K562 (cell line): ENCODE data around the gene ASGR2. TPM values are rescaled to one million over a fixed set of nuclear protein-coding genes. Genes with fewer than 3 reads are reported as not detected.
"Not testable (repeated sequence)": the region's sequence is repeated elsewhere in the genome, so short reads cannot be mapped to it uniquely, and the experiment has no call there.

ENCODE experiments used
- ATAC-seq: fragments of 200-7000 bp; cut with Tn5 transposase; 3 replicates; pipeline ENCODE4 v1.9.1; 2020; ENCODE audit warnings: moderate library complexity
- BruUV-seq: library from RNA; stranded (reverse); fragments of 400-500 nt; replicated peaks from 2 replicates; lab custom pipeline; 2021; lab: Mats Ljungman, UMichigan
- CTCF ChIA-PET: fragments of 300-600 bp; formaldehyde crosslinking; extraction: SDS; loops from one replicate; lab custom pipeline; 2021; ENCODE audit warnings: low intra/inter-chr PET ratio; lab: Yijun Ruan, JAX
- POLR2A ChIA-PET: fragments of 300-600, 350-650 bp; sonication (Branson Sonifier 250); formaldehyde crosslinking; extraction: SDS; loops from one replicate; lab custom pipeline; 2021; ENCODE audit warnings: antibody characterized with exemption, inconsistent platforms; lab: Yijun Ruan, JAX
- DNase-seq, 4 experiments: peaks; one replicate each; pipeline versions ENCODE4 v3.0.0 to v3.0.0-alpha.2; 2011 to 2018; ENCODE audit warnings: low spot score in 3 of 4, mixed read lengths in 3 of 4; ENCODE audit errors: extremely low read depth in 1 of 4
- FAIRE-seq: peaks from 2 replicates; lab custom pipeline; 2011; peaks lifted over from hg19 to GRCh38; lab: Jason Lieb, UNC
- H2AFZ ChIP-seq: 2 replicates; pipeline ENCODE4 v1.6.0; 2011; ENCODE audit warnings: low read depth, low read length, control low read depth, inconsistent platforms
- H3K27ac ChIP-seq: fragments of 200-600 bp; 3 replicates; pipeline ENCODE4 v1.8.0; 2011; ENCODE audit warnings: low read depth, mild to moderate bottlenecking, control low read depth, inconsistent platforms, low read length, moderate library complexity, mixed read lengths; ENCODE audit errors: extremely low read depth
- H3K27me3 ChIP-seq, 2 experiments: fragments of 300-600 bp in 1 of 2; 2 replicates in 1 of 2; 3 replicates in 1 of 2; pipeline versions ENCODE4 v1.6.0 to v1.8.0; 2011; ENCODE audit warnings: inconsistent platforms in 2 of 2, low read length in 2 of 2, mild to moderate bottlenecking in 1 of 2, mixed read lengths in 1 of 2, moderate library complexity in 1 of 2; ENCODE audit not compliant: control insufficient read depth in 2 of 2, insufficient read depth in 2 of 2
- H3K36me3 ChIP-seq: fragments of 300-600 bp; 3 replicates; pipeline ENCODE4 v1.8.0; 2011; ENCODE audit warnings: mild to moderate bottlenecking, low read length, inconsistent platforms; ENCODE audit not compliant: control insufficient read depth, insufficient read depth
- H3K4me1 ChIP-seq, 2 experiments: fragments of 200-600 bp in 1 of 2; replicated peaks in 1 of 2; 2 replicates in 1 of 2; 3 replicates in 1 of 2; pipeline versions ENCODE4 v1.5.1 to v1.8.0; 2011; ENCODE audit warnings: inconsistent platforms in 2 of 2, low read length in 2 of 2, mild to moderate bottlenecking in 1 of 2, mixed read lengths in 1 of 2, moderate library complexity in 1 of 2; ENCODE audit not compliant: control insufficient read depth in 2 of 2, insufficient read depth in 2 of 2
- H3K4me2 ChIP-seq: 2 replicates; pipeline ENCODE4 v1.6.1; 2011; ENCODE audit warnings: low read length, control low read depth, inconsistent platforms, mixed read lengths; ENCODE audit not compliant: insufficient read depth
- H3K4me3 ChIP-seq: fragments of 200-600 bp; sonication (generic), shearing (Covaris generic); 2 replicates; pipeline ENCODE4 v1.5.1; 2016; ENCODE audit warnings: control low read depth, inconsistent platforms
- H3K79me2 ChIP-seq: fragments of 200-600 bp; 3 replicates; pipeline ENCODE4 v1.8.0; 2011; ENCODE audit warnings: low read length, inconsistent platforms; ENCODE audit not compliant: control insufficient read depth, insufficient read depth
- H3K9ac ChIP-seq, 2 experiments: 2 replicates each; pipeline versions ENCODE4 v1.6.0 to v1.6.1; 2011; ENCODE audit warnings: low read depth in 2 of 2, low read length in 2 of 2, control low read depth in 1 of 2, inconsistent platforms in 1 of 2, mild to moderate bottlenecking in 1 of 2, mixed read lengths in 1 of 2; ENCODE audit not compliant: insufficient read depth in 1 of 2
- H3K9me1 ChIP-seq: one replicate; pipeline ENCODE4 v1.6.0; 2011; ENCODE audit warnings: inconsistent platforms, mild to moderate bottlenecking, low read length, moderate library complexity; ENCODE audit not compliant: control insufficient read depth, insufficient read depth
- H3K9me3 ChIP-seq: replicated peaks from 2 replicates; pipeline ENCODE4 v1.5.1; 2011; ENCODE audit warnings: low read depth, low read length, inconsistent platforms; ENCODE audit not compliant: control insufficient read depth, insufficient read depth
- H4K20me1 ChIP-seq: replicated peaks from 2 replicates; pipeline ENCODE4 v1.6.1; 2011; ENCODE audit warnings: low read length, inconsistent platforms, mixed read lengths; ENCODE audit not compliant: control insufficient read depth, insufficient read depth
- HMBOX1 ChIP-seq: sonication (generic); IDR thresholded peaks from 2 replicates; pipeline ENCODE4 v1.6.1; 2016
- MED1 ChIP-seq: sonication (generic); formaldehyde crosslinking; IDR thresholded peaks from 2 replicates; pipeline ENCODE4 v1.8.1; 2023; ENCODE audit warnings: missing genetic modification reagents, borderline replicate concordance
- SAP30 ChIP-seq: fragments of 200-600 bp; sonication (generic); IDR thresholded peaks from 2 replicates; pipeline ENCODE4 v1.6.1; 2012; ENCODE audit warnings: borderline replicate concordance, low read depth, mild to moderate bottlenecking, moderate library complexity, low read length, control low read depth, inconsistent platforms; ENCODE audit not compliant: insufficient read depth, poor library complexity, severe bottlenecking
- SNIP1 ChIP-seq: fragments of 450-650 bp; IDR thresholded peaks from 2 replicates; pipeline ENCODE4 v1.7.1; 2017; ENCODE audit warnings: low read depth, mild to moderate bottlenecking
- TGIF2 ChIP-seq: sonication (generic); formaldehyde crosslinking; IDR thresholded peaks from 2 replicates; pipeline ENCODE4 v1.8.1; 2022; ENCODE audit warnings: mild to moderate bottlenecking, missing genetic modification reagents, moderate library complexity
- ZBTB1 ChIP-seq: sonication (generic); formaldehyde crosslinking; IDR thresholded peaks from 2 replicates; pipeline ENCODE4 v1.8.1; 2023; ENCODE audit warnings: missing genetic modification reagents, low read depth, mild to moderate bottlenecking, borderline replicate concordance
- ZNF165 ChIP-seq: fragments of 250-450 bp; sonication (Bioruptor Pico); IDR thresholded peaks from 2 replicates; pipeline ENCODE4 v1.4.0; 2020; ENCODE audit warnings: borderline replicate concordance
- ZNF253 ChIP-seq: fragments of 250-450 bp; sonication (Bioruptor Pico); conservative IDR thresholded peaks from 2 replicates; pipeline ENCODE4 v1.6.1; 2021; ENCODE audit warnings: mild to moderate bottlenecking
- WGBS: fragments of 100-300 bp; shearing (Covaris generic); methylation state at CpG from one replicate; pipeline ENCODE4 v1.1.6; 2016; ENCODE audit warnings: low coverage, mixed read lengths; ENCODE audit not compliant: insufficient coverage; ENCODE audit errors: missing lambda C conversion rate; 5-methylcytosine and 5-hydroxymethylcytosine counted together
- in situ Hi-C: fragments of 300-500 bp; cut with MboI; formaldehyde crosslinking; loops from 4 replicates; pipeline ENCODE4 v1.15.0; 2018; ENCODE audit warnings: inconsistent platforms, mixed read lengths
- intact Hi-C: fragments of 100-400 bp; cut with micrococcal nuclease; formaldehyde crosslinking; loops from 2 replicates; pipeline ENCODE4 v1.14.2; 2022
- polyA plus RNA-seq, 8 experiments: library from polyadenylated mRNA; depleted of rRNA in 4 of 8; stranded (reverse) in 5 of 8; unstranded in 3 of 8; fragments of >200 nt; fragmentation: Nextera tagmentation in 2 of 8; fragmentation: Illumina TruSeq in 1 of 8; extraction: Ambion mirVana in 2 of 8; extraction: Trizol in 1 of 8; gene quantifications; 2 replicates each; pipeline versions ENCODE4 v1.2.1 to v1.2.3, GENCODE V29; 2011 to 2014; ENCODE audit warnings: inconsistent platforms in 1 of 8, missing spikeins in 1 of 8
- total RNA-seq, 7 experiments: library from RNA; depleted of rRNA in 6 of 7; stranded (reverse); fragments of >200 nt in 6 of 7; fragmentation: Illumina TruSeq in 2 of 7; extraction: Trizol in 2 of 7; gene quantifications; 2 replicates each; pipeline versions ENCODE4 v1.2.1 to v1.2.3, GENCODE V29; 2011 to 2021; ENCODE audit warnings: low replicate concordance in 1 of 7

The ASGR2 gene
- total and polyA plus RNA-seq, 9 of the 15 experiments (the other 6 are each of a cell fraction or from before 2014, with no cell fraction given): not detected

- no peak for TF ChIP-seq ZNF253 (CRISPR knock-in tag)
- no peak for TF ChIP-seq TGIF2 (CRISPR knock-in tag)
- no peak for TF ChIP-seq SAP30
- TF ChIP-seq MED1 (CRISPR knock-in tag): no peak
- no peak for TF ChIP-seq ZNF165 (CRISPR knock-in tag)
- no peak for TF ChIP-seq HMBOX1
- no peak for TF ChIP-seq ZBTB1 (CRISPR knock-in tag)
- TF ChIP-seq, all 486 proteins: peak for 0
Observed at GRCh38 chr17:7102421-7102820, 12.2 kb downstream of the ASGR2 start (continued).

GRCh38 chr17:7101531-7101930, 13.1 kb downstream of the ASGR2 start:
- in situ Hi-C loops: no loop called here
- intact Hi-C loops: no loop called here
- ChIA-PET POLR2A (interaction anchor here (0.6 kb wide), 1 partner anchor 12 kb away, joined by 3 read pairs; no protein-coding TSS in a partner anchor), CTCF (no interaction called here)
- Histone ChIP-seq H3K27ac (no peak overlapping the region), H3K4me2 (no peak overlapping the region), H3K4me1 (no peaks in the 10 kb centered on the region), H3K9ac (no peak overlapping the region), H3K4me3 (no peak overlapping the region), H3K36me3 (no peaks in the 10 kb centered on the region), H3K9me3 (no peaks in the 10 kb centered on the region), H2AFZ (no peak overlapping the region), H3K9me1 (no peaks in the 10 kb centered on the region), H3K27me3 (peaks cover 26 to 49% of the 10 kb centered on the region in 2 experiments; a peak in 4 of 5 replicates), H3K79me2 (no peaks in the 10 kb centered on the region), H4K20me1 (no peaks in the 10 kb centered on the region; the same call in 1 of the 2 replicates)
- BruUV-seq: no TSS peak
- DNase-seq (no peak), ATAC-seq (no peak), FAIRE-seq (no peak)
- WGBS: 0% methylated on average over 4 of the region's 14 CpGs
- no peak for TF ChIP-seq SNIP1

- H3K4me1 ChIP-seq, DNase-seq, H3K4me3 ChIP-seq, H3K4me2 ChIP-seq, intact Hi-C loops, H3K9me3 ChIP-seq, in situ Hi-C loops, H3K36me3 ChIP-seq, H4K20me1 ChIP-seq, H3K27ac ChIP-seq, H3K9ac ChIP-seq, H2AFZ ChIP-seq, H3K9me1 ChIP-seq, BruUV-seq, H3K79me2 ChIP-seq, FAIRE-seq, CTCF ChIA-PET, ATAC-seq: not testable (repeated sequence)
- POLR2A ChIA-PET: interaction anchor here (0.6 kb wide), 1 partner anchor 11 kb away, joined by 3 read pairs; no protein-coding TSS in a partner anchor
- WGBS: 17% methylated on average over 16 of the region's 50 CpGs
- peaks cover 23 to 52% of the 10 kb centered on the region in 2 experiments; a peak in 4 of 5 replicates for H3K27me3 ChIP-seq
Observed at GRCh38 chr17:7100641-7101379, 13.8 kb downstream of the ASGR2 start.
